ENCODE data around the gene SNTN.

DNA sequence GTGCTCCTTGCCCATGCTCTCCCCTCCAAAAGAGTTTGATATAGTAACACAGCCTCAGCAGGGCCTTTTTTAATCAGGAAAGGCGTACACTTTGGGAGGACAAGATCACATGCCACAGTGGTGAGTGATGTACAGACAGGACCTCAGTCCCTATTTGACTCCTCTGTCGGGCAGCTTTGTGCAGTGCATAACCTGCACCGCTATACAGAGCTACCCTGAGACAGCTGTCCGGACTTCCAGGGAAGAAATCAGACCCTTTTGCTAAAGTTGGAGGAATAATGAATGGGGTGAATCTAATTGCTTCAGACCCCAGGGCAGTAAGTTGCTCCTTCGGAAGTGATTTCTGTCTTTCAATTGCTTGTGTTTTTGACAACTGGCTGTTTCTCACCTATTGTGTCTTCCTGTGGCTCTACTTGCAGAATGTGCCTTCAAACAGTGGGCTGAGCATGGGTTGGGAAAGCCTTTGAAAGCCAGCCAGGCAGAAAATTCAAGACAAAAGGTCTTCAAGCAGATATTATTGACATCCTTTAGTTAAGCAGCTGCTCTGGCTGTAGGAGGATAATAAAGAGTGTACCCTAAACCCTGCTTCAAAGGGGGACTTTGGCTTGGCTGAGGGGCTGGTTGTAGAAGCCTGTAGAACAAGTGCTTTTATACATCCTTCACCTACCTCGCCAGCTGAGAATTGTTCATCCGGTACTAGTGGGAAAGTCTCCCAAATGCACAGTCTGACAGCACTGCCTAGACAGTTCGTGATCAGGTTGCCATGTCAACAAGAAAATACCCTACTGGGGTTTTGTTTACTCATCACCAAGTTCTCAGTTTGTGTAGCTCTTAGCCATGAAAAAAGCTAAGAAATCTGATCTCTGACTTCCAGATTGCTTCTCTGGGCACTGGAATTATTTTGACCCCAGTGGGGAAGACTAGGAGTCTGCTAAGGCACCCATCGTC, 35.1 kb downstream of the SNTN start:
- TF ChIP-seq, protein P1, sequence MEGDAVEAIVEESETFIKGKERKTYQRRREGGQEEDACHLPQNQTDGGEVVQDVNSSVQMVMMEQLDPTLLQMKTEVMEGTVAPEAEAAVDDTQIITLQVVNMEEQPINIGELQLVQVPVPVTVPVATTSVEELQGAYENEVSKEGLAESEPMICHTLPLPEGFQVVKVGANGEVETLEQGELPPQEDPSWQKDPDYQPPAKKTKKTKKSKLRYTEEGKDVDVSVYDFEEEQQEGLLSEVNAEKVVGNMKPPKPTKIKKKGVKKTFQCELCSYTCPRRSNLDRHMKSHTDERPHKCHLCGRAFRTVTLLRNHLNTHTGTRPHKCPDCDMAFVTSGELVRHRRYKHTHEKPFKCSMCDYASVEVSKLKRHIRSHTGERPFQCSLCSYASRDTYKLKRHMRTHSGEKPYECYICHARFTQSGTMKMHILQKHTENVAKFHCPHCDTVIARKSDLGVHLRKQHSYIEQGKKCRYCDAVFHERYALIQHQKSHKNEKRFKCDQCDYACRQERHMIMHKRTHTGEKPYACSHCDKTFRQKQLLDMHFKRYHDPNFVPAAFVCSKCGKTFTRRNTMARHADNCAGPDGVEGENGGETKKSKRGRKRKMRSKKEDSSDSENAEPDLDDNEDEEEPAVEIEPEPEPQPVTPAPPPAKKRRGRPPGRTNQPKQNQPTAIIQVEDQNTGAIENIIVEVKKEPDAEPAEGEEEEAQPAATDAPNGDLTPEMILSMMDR (IDR thresholded peaks at IDR 0.05) = no peak
- no peak for TF ChIP-seq ZFX (IDR thresholded peaks at IDR 0.05; ENCODE audit: borderline replicate concordance)

Measured in 22Rv1 (cell line).